GM12878 (cell line): Measurements from ENCODE around the gene GRPEL2. TPM values are rescaled to one million over a fixed set of nuclear protein-coding genes. Genes with fewer than 3 reads are reported as not detected.

ENCODE experiments used
- ATAC-seq: fragments of 200-7000 bp; cut with Tn5 transposase; 3 replicates; pipeline ENCODE4 v1.9.1; 2020; ENCODE audit warnings: mild to moderate bottlenecking, moderate library complexity
- BruUV-seq: library from RNA; stranded (reverse); fragments of 400-500 nt; replicated peaks from 2 replicates; lab custom pipeline; 2021; lab: Mats Ljungman, UMichigan
- CTCF ChIA-PET: fragments of 300-600 bp; sonication (Branson Sonifier 250); formaldehyde crosslinking; extraction: SDS; loops from one replicate; lab custom pipeline; 2021; ENCODE audit warnings: inconsistent platforms; lab: Yijun Ruan, JAX
- POLR2A ChIA-PET: fragments of 350-600 bp; formaldehyde crosslinking; extraction: SDS; loops from one replicate; lab custom pipeline; 2021; ENCODE audit warnings: inconsistent platforms; lab: Charles Lee
- RAD21 ChIA-PET: fragments of 300-600 bp; sonication (Branson Sonifier 250); formaldehyde crosslinking; loops from one replicate; lab custom pipeline; 2023; ENCODE audit warnings: antibody characterized with exemption; ENCODE audit not compliant: unreplicated experiment; lab: Charles Lee
- SMC1A ChIA-PET: fragments of 300-600 bp; sonication (Branson Sonifier 250); formaldehyde crosslinking; loops from one replicate; lab custom pipeline; 2023; ENCODE audit not compliant: unreplicated experiment, uncharacterized antibody; lab: Charles Lee
- DNase-seq: peaks from one replicate; pipeline ENCODE4 v3.0.0-alpha.2; 2011; ENCODE audit warnings: low read depth, low spot score
- FAIRE-seq: peaks from 3 replicates; lab custom pipeline; 2011; peaks lifted over from hg19 to GRCh38; lab: Jason Lieb, UNC
- H2AFZ ChIP-seq: 2 replicates; pipeline ENCODE4 v1.6.0; 2011; ENCODE audit warnings: low read depth, low read length, control low read depth; ENCODE audit not compliant: control insufficient read depth
- H3K27ac ChIP-seq: 2 replicates; pipeline ENCODE4 v1.5.1; 2011; ENCODE audit warnings: control low read depth; ENCODE audit not compliant: control insufficient read depth, insufficient read depth
- H3K27me3 ChIP-seq, 2 experiments: replicated peaks in 1 of 2; 2 replicates each; pipeline versions ENCODE4 v1.6.0 to v1.6.1; 2011; ENCODE audit warnings: low read length in 1 of 2; ENCODE audit not compliant: control insufficient read depth in 2 of 2, insufficient read depth in 2 of 2
- H3K36me3 ChIP-seq, 2 experiments: 2 replicates each; pipeline ENCODE4 v1.5.1; 2011; ENCODE audit warnings: low read length in 1 of 2; ENCODE audit not compliant: control insufficient read depth in 2 of 2, insufficient read depth in 2 of 2
- H3K4me1 ChIP-seq: 2 replicates; pipeline ENCODE4 v1.6.1; 2011; ENCODE audit warnings: mild to moderate bottlenecking, low read length, moderate library complexity, mixed read lengths; ENCODE audit not compliant: control insufficient read depth, insufficient read depth
- H3K4me2 ChIP-seq: 2 replicates; pipeline ENCODE4 v1.6.0; 2011; ENCODE audit warnings: control low read depth; ENCODE audit not compliant: control insufficient read depth, insufficient read depth
- H3K4me3 ChIP-seq: fragments of 200-600 bp; sonication (generic); 2 replicates; pipeline ENCODE4 v1.5.1; 2016
- H3K79me2 ChIP-seq: 2 replicates; pipeline ENCODE4 v1.6.0; 2011; ENCODE audit warnings: low read length; ENCODE audit not compliant: control insufficient read depth, insufficient read depth
- H3K9ac ChIP-seq: 2 replicates; pipeline ENCODE4 v1.8.0; 2011; ENCODE audit warnings: low read length, control low read depth, mixed read lengths; ENCODE audit not compliant: control insufficient read depth, insufficient read depth
- H3K9me3 ChIP-seq: replicated peaks from 3 replicates; pipeline ENCODE4 v1.5.1; 2011; ENCODE audit warnings: mild to moderate bottlenecking, low read length; ENCODE audit not compliant: control insufficient read depth, insufficient read depth
- H4K20me1 ChIP-seq: 2 replicates; pipeline ENCODE4 v1.6.0; 2011; ENCODE audit not compliant: control insufficient read depth, insufficient read depth
- BCL3 ChIP-seq: IDR thresholded peaks from 2 replicates; pipeline ENCODE4 v1.6.1; 2011; ENCODE audit warnings: borderline replicate concordance, low read depth, mild to moderate bottlenecking, moderate library complexity, low read length; ENCODE audit not compliant: insufficient read depth, poor library complexity, severe bottlenecking
- ZBTB40 ChIP-seq: fragments of 450-650 bp; IDR thresholded peaks from 2 replicates; pipeline ENCODE4 v1.6.1; 2016; ENCODE audit warnings: mild to moderate bottlenecking, moderate library complexity, borderline replicate concordance
- whole genome bisulfite sequencing: methylation state at CpG from one replicate; pipeline ENCODE4 v1.1.6; 2016; ENCODE audit warnings: low lambda C conversion rate; ENCODE audit not compliant: insufficient replicate concordance, insufficient coverage; ENCODE audit errors: missing lambda C conversion rate; 5-methylcytosine and 5-hydroxymethylcytosine counted together
- in situ Hi-C: fragments of 300-500 bp; cut with MboI; formaldehyde crosslinking; loops from 9 replicates; pipeline ENCODE4 v1.14.3; 2018; ENCODE audit warnings: mixed read lengths
- intact Hi-C: fragments of 100-400 bp; cut with micrococcal nuclease; formaldehyde crosslinking; loops from one replicate; pipeline ENCODE4 v1.14.2; 2022; ENCODE audit not compliant: unreplicated experiment
- polyA plus RNA-seq, 11 experiments: library from polyadenylated mRNA; depleted of rRNA in 4 of 11; unstranded in 6 of 11; stranded (reverse) in 5 of 11; fragments of >200 nt; fragmentation: Nextera tagmentation in 4 of 11; fragmentation: Illumina TruSeq in 1 of 11; extraction: Ambion mirVana in 4 of 11; extraction: Trizol in 1 of 11; gene quantifications; 1 replicate in 1 of 11; 2 replicates in 10 of 11; pipeline versions ENCODE4 v1.2.1 to v1.2.3, GENCODE V29; 2011 to 2016; ENCODE audit warnings: inconsistent platforms in 2 of 11, missing spikeins in 2 of 11, low read depth in 1 of 11
- total RNA-seq, 4 experiments: library from RNA; depleted of rRNA in 3 of 4; stranded (reverse); fragments of >200 nt in 3 of 4; fragmentation: Illumina TruSeq in 1 of 4; extraction: Trizol in 1 of 4; gene quantifications; 2 replicates each; pipeline versions ENCODE4 v1.2.1 to v1.2.3, GENCODE V29; 2013 to 2021

Gene GRPEL2
- total and polyA plus RNA-seq, 10 of the 15 experiments (the other 5 are each of a cell fraction or from before 2014, with no cell fraction given): 4.4 to 20.2 (median 14.1) TPM

- FAIRE-seq (no peak), DNase-seq (no peak), ATAC-seq (no peak)
- Histone ChIP-seq H3K27ac (no peak overlapping the region), H3K4me2 (no peak overlapping the region), H3K4me3 (no peak overlapping the region), H2AFZ (no peak overlapping the region), H3K9me3 (no peaks in the 10 kb centered on the region), H4K20me1 (no peaks in the 10 kb centered on the region), H3K36me3 (no peaks in the 10 kb centered on the region), H3K79me2 (no peaks in the 10 kb centered on the region), H3K27me3 (peaks cover 2% of the 10 kb centered on the region in 2 experiments; a peak in 2 of 4 replicates), H3K4me1 (no peaks in the 10 kb centered on the region), H3K9ac (no peak overlapping the region)
- POLR2A ChIA-PET: interaction anchor here (0.6 kb wide), 1 partner anchor 200 kb away, joined by 3 read pairs; no protein-coding TSS in a partner anchor
- in situ Hi-C loops (no loop called here), intact Hi-C loops (no loop called here)
- CTCF ChIA-PET: interaction anchor here (12.8 kb wide), 1 partner anchor 42 kb away, joined by 137 read pairs; no protein-coding TSS in a partner anchor
- BruUV-seq: no TSS peak
- TF ChIP-seq BCL3 (peak; percentile 68), ZBTB40 (no peak)
- RAD21 ChIA-PET: no interaction called here
- 60% methylated on average over 6 of the region's 6 CpGs for WGBS
- SMC1A ChIA-PET: interaction anchor here (1.2 to 2.3 kb wide), 2 partner anchors 44 to 228 kb away, joined by 3 to 5 read pairs; no protein-coding TSS in a partner anchor
Measured at GRCh38 chr5:149391524-149391923, 46.2 kb downstream of the GRPEL2 start.
